Coronary artery (tissue), 2 donors: ENCODE measurements around the gene MAN1A1.

Experiments used
- DNase-seq: peaks from one replicate; pipeline ENCODE4 v3.0.0-alpha.2; 2017; ENCODE audit warnings: low spot score
- H3K27ac ChIP-seq, 2 donors: fragments of 200-600 bp; sonication (generic); one replicate each; pipeline ENCODE4 v1.5.1; 2016 to 2019
- H3K4me3 ChIP-seq: fragments of 200-600 bp; sonication (generic); 2 replicates; pipeline ENCODE4 v1.5.1; 2016; ENCODE audit warnings: mild to moderate bottlenecking, moderate library complexity
- TF ChIP-seq, protein P1 (sequence below): fragments of 200-600 bp; sonication (generic); IDR thresholded peaks from one replicate; pipeline ENCODE4 v1.5.1; 2019; ENCODE audit warnings: antibody characterized with exemption

The MAN1A1 gene

DNA sequence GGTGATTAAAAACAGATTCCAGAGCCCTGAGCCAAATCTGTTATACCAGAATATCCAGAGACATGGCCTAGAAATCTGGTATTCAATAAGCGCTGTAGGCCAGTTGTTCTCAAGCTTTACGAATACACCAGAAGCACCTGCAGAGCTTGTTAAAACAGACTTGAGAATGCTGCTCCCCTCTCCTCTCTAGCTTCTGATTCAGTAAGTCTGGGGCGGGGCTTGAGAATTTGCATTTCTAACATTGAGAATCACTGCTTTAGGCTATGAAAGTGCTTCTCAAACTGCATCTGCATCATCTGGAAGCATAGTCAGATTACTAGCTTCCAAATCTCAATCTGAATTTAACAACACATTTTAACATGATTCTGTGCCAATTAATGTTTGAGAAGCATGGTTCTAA is 20.5 kb upstream of the MAN1A1 start:
- no peak for DNase-seq
- Histone ChIP-seq H3K27ac (no peak overlapping the region), H3K4me3 (no peak overlapping the region)
- TF ChIP-seq, protein P1, sequence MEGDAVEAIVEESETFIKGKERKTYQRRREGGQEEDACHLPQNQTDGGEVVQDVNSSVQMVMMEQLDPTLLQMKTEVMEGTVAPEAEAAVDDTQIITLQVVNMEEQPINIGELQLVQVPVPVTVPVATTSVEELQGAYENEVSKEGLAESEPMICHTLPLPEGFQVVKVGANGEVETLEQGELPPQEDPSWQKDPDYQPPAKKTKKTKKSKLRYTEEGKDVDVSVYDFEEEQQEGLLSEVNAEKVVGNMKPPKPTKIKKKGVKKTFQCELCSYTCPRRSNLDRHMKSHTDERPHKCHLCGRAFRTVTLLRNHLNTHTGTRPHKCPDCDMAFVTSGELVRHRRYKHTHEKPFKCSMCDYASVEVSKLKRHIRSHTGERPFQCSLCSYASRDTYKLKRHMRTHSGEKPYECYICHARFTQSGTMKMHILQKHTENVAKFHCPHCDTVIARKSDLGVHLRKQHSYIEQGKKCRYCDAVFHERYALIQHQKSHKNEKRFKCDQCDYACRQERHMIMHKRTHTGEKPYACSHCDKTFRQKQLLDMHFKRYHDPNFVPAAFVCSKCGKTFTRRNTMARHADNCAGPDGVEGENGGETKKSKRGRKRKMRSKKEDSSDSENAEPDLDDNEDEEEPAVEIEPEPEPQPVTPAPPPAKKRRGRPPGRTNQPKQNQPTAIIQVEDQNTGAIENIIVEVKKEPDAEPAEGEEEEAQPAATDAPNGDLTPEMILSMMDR: no peak

DNA sequence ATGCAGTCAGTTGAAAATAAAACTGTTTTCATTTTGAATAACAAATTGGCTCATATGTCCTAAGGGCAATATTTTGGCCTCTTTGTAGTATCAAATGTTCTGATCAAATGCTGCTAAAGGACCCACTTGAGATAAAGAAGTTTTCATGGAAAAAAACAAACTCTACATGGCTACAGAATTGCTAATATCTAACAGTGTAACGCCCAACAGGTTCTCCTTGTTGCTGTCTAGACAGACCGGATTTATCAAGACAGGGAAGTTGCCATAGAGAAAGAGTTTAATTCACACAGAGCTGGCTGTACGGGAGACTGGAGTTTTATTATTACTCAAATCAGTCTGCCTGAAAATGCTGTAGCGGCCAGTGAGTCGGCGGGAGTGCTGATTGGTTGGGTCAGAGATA is 19.4 kb upstream of the MAN1A1 start:
- DNase-seq: no peak
- no peak overlapping the region for H3K27ac ChIP-seq
- H3K4me3 ChIP-seq: no peak overlapping the region
- TF ChIP-seq, protein P1: no peak

DNA sequence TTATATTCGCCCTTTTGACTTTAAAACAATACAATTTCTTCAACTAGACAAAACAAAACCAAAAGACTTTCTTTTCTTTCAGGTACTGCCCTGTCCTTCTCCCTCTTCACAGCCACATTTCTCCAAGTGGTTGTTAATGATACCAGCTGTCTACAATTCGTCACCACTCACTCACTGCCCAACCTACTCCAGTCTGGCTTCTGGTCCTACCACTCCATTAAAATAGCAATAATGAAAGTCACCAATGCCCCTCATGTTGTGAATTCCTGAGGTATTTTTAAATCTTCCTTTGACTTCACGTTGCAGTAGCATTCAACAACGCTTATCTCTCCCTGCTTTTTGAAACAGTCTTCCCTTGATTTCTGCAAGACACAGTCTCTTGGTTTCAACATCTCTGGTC is 11.6 kb upstream of the MAN1A1 start:
- TF ChIP-seq, protein P1: no peak
- DNase-seq: no peak
- no peak overlapping the region for H3K4me3 ChIP-seq
- H3K27ac ChIP-seq: no peak overlapping the region

DNA sequence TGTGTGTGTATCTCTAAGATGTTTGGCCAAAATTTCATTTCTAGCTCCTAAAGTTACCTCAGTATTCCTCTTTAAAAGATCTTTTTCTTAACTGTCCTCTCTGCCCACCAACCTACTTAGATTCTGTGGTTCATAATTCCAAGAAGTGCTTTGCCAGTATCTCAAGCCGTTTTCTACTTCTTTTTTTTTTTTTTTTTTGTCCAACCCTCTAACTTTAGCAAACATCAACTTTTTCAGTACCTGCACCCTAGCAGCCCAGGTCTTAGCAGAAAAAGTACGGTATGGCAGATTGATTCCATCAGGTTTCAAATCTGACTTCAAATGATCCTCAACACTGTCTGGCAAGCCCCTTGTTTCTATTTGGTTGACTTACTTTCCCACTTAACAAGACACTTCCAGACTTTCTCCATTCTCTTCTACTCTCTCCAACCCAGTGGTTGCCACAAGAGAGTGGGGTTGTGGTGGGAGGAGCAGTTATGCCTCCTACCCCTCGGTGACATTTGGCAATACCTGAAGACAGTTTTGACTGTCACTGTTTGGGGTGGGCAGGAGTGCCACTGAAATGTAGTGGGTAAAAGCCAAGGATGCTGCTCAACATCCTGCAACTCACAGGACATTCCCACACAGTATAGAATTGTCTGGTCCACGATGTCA is 10.8 kb upstream of the MAN1A1 start:
- no peak for DNase-seq
- TF ChIP-seq, protein P1: no peak
- Histone ChIP-seq H3K27ac (no peak overlapping the region), H3K4me3 (no peak overlapping the region)

DNA sequence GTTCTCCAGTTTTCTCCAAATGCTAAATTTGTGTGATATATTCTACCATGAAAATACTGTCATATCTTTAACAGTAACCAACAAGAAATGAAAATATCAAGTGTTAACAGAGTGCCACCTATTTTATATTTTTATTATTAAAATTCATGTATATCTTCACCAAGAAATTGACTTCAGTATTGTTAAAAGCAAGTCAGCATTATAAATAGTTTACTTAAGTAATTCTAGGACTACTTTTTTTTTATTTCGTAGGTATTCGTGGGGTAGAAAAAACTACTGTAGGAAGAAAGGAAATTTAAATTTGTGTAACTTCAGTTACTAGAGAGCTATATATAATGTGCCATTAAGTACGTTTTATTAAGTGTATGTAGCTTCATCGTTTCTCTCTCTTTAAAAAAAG is 6.3 kb upstream of the MAN1A1 start:
- H3K27ac ChIP-seq: peak overlapping the region in 1 of 2 donors; percentile 7
- no peak for DNase-seq
- TF ChIP-seq, protein P1: no peak
- H3K4me3 ChIP-seq: no peak overlapping the region

DNA sequence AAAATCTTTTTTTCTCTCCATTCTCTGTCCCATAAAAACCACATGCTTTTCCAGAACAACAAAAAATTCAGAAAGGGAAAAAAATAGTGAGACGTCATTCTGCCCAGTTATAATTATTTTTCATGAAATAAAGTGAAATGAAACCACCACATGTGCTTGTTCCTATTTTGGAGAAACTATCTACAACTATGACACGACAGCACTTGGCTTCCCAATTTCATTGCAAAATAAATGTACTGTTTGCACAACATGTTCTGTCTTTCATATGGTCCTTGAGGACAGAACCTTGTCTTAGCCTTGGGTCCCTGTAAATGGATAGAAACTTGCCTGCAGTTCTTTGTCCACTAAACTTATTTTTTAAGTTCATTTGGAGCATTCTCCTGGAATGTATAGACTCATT is 5.6 kb upstream of the MAN1A1 start:
- no peak for DNase-seq
- TF ChIP-seq, protein P1: no peak
- Histone ChIP-seq H3K4me3 (no peak overlapping the region), H3K27ac (peak overlapping the region; percentile 7 to 16)

DNA sequence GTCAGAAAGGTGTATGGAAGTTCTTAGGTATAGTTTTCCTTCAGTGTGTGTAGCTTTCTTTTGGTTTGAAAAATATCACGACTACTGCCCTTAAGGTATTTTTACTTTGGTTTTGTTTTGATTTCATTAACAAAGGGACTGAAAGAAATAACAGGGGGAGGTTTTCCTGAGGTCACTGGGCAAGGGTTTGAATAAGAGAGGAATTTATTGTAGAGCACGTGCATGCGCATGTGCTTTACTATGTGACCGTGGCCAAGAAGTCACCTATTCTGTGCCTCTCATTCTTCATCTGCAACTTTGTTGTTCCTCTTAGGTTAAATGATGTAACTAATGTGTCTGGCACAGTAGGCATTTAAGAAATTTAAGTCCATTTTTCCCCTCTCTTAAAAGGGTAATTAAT is 4.1 kb upstream of the MAN1A1 start:
- no peak overlapping the region for H3K4me3 ChIP-seq
- H3K27ac ChIP-seq: peak overlapping the region; percentile 39 to 50
- TF ChIP-seq, protein P1: no peak
- DNase-seq: no peak
